ENCODE data around the gene URI1.

DNA sequence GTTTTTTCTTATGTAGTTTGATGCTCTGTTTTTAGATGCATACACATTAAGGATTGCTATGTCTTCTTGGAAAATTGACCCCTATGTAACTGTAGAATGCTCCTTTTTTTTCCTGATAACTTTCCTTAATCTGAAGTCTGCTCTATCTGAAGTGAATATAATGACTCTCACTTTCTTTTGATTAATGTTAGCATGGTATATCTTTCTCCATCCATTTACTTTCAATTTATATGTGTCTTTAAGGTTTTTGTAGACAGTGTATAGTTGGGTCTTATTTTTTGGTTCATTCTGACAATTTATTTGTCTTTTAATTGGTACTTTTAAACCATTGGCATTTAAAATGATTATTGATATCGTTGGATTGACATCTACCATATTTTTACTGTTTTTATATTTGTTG lies 92.3 kb downstream of the URI1 start:
- no peak for TF ChIP-seq POLR2A (IDR thresholded peaks at IDR 0.05)
- TF ChIP-seq, protein P1, sequence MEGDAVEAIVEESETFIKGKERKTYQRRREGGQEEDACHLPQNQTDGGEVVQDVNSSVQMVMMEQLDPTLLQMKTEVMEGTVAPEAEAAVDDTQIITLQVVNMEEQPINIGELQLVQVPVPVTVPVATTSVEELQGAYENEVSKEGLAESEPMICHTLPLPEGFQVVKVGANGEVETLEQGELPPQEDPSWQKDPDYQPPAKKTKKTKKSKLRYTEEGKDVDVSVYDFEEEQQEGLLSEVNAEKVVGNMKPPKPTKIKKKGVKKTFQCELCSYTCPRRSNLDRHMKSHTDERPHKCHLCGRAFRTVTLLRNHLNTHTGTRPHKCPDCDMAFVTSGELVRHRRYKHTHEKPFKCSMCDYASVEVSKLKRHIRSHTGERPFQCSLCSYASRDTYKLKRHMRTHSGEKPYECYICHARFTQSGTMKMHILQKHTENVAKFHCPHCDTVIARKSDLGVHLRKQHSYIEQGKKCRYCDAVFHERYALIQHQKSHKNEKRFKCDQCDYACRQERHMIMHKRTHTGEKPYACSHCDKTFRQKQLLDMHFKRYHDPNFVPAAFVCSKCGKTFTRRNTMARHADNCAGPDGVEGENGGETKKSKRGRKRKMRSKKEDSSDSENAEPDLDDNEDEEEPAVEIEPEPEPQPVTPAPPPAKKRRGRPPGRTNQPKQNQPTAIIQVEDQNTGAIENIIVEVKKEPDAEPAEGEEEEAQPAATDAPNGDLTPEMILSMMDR (IDR thresholded peaks at IDR 0.05), result no peak
